ENCODE data around the gene NTM.

NTM gene

DNA sequence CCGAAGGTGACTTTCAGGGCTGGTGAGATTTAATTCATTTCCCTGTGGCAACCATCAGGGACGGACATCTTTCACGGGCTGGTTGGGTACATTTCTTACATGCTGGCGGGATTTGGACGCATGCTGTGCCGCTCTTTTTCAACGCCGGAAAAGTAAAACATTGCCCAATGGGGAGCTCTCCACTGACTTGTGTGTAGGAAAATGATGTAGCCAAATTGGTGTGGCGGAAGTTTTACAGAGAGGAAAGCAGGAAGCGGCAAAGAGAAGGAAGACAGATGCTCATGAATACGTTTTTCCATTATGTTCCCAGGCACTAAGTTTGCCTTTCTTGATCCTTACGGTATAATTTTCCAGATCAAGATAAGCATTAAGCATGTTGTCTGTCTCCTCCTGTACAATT lies 375.8 kb downstream of the NTM start:
- H3K9ac ChIP-seq (ENCODE audit: low read depth, low read length), result no peak overlapping the region
- no peaks in the 10 kb centered on the region for H3K4me1 ChIP-seq (ENCODE audit: control insufficient read depth, insufficient read depth, low read length)
- H3K36me3 ChIP-seq (ENCODE audit: control insufficient read depth, insufficient read depth, low read length), result no peaks in the 10 kb centered on the region

DNA sequence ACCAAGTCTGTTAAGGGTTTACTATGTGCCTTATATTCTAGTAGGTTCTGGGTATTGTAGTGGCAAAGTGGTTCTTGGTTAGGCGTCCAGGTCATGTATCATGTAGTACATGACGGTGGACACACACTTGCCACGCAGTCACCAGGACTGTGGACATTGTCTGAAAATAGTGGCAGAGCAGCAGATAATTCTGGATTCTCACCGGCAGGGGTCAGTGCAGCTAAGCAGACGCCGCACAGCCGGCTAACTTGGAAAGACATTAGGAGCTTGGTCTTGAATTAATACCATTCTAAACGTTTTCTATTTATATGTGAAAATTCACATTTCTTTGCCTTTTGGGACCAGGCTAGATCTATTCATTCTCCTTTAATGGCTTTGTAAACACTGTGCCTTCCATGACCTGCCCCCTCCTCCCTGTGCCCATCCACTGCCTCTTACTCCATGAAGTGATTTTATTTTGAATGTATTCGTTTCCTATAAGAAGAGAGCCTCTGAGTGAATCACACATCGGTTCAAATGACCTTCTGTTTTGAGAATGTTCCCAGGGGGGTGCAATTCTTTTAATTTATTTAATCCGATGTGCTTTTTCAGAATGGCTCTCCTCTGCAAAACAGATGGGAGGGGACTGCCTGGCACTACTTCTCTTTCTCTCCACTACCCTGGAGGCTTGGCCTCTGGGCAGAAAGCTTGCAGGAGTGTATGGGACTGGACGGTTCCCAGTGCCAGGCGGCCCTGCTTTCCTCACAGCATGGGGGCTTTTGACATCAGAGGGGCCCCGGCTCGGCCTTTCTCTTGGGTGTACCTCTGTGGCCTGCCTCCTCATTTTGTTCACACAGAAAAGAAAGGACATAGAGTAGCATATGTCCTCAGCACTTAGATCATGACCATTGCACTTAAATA lies 378.0 kb downstream of the NTM start:
- H3K9ac ChIP-seq (ENCODE audit: low read depth, low read length), result no peak overlapping the region
- H3K4me3 ChIP-seq (ENCODE audit: low read depth, low read length), result no peak overlapping the region
- H3K27me3 ChIP-seq (ENCODE audit: control insufficient read depth, insufficient read depth, low read length), result no peaks in the 10 kb centered on the region
- no peaks in the 10 kb centered on the region for H3K9me3 ChIP-seq (ENCODE audit: control insufficient read depth, insufficient read depth, low read length)
- H3K36me3 ChIP-seq (ENCODE audit: control insufficient read depth, insufficient read depth, low read length), result no peaks in the 10 kb centered on the region
- H3K4me1 ChIP-seq (ENCODE audit: control insufficient read depth, insufficient read depth, low read length), result no peaks in the 10 kb centered on the region

More for the DNA sequence above, 375.8 kb downstream of the NTM start:
- Histone ChIP-seq H3K9me3 (ENCODE audit: control insufficient read depth, insufficient read depth, low read length) (no peaks in the 10 kb centered on the region), H3K4me3 (ENCODE audit: low read depth, low read length) (no peak overlapping the region), H3K27me3 (ENCODE audit: control insufficient read depth, insufficient read depth, low read length) (no peaks in the 10 kb centered on the region)

DNA sequence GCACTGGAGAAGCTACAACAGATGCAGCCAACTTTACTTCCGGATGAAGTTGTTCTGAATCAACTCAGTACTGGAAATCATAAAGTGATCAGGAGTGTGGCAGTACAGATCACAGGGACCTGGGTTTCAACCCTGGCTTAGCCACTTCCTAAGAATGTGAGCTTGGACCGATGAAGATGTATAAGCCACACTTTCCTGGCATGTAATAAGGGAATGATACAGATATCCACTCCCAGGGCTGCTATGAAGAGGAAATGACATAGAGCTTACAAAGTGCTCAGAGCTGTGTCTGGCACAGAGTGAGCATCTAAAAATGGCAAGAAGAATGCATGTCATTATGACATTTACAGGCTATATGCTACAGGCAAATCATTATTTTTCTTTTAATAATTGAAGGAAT lies 378.7 kb downstream of the NTM start:
- Histone ChIP-seq H3K4me3 (ENCODE audit: low read depth, low read length) (no peak overlapping the region), H3K27me3 (ENCODE audit: control insufficient read depth, insufficient read depth, low read length) (no peaks in the 10 kb centered on the region), H3K4me1 (ENCODE audit: control insufficient read depth, insufficient read depth, low read length) (no peaks in the 10 kb centered on the region), H3K36me3 (ENCODE audit: control insufficient read depth, insufficient read depth, low read length) (no peaks in the 10 kb centered on the region), H3K9ac (ENCODE audit: low read depth, low read length) (no peak overlapping the region), H3K9me3 (ENCODE audit: control insufficient read depth, insufficient read depth, low read length) (no peaks in the 10 kb centered on the region)

DNA sequence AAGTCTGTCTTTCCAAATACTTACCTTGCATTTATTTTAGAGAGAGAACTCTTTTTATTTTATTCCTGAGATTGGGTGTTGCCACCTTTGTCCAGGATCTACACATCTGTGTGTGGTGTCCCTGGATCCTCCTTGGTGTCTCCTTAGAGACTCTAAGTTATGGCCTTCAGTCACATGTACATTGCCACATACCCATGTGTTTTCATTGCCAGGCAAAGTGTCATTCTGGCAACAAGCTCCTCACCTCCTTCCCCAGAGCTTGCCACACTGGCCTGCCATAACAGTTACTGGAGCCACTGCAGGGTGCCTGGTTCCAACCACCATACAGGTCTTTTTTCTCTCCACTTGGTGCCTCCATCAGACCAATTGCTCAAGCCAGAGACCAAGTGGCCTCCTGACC lies 379.7 kb downstream of the NTM start:
- no peak overlapping the region for H3K9ac ChIP-seq (ENCODE audit: low read depth, low read length)
- no peak overlapping the region for H3K4me3 ChIP-seq (ENCODE audit: low read depth, low read length)
- H3K4me1 ChIP-seq (ENCODE audit: control insufficient read depth, insufficient read depth, low read length), result no peaks in the 10 kb centered on the region
- H3K9me3 ChIP-seq (ENCODE audit: control insufficient read depth, insufficient read depth, low read length), result no peaks in the 10 kb centered on the region
- no peaks in the 10 kb centered on the region for H3K27me3 ChIP-seq (ENCODE audit: control insufficient read depth, insufficient read depth, low read length)
- H3K36me3 ChIP-seq (ENCODE audit: control insufficient read depth, insufficient read depth, low read length), result no peaks in the 10 kb centered on the region

DNA sequence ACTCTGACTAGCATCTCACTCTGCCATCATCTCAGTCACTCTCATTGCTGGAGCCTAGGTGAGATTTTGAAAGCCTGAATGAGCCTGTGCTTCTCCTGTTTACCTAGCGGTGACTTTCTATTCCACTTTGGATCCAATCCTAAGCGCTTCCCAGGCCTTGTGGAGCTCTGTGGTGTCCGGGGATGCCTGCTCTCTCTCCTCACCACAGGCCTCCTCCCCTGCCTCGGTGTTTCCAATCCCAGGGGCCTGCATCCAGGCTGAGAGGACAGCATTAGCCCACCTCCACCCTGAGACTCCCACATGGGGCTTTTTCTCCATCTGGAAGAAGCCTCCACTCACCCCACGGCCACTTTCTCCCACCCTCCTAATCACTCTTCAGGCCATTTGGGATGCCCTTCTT lies 380.3 kb downstream of the NTM start:
- no peaks in the 10 kb centered on the region for H3K4me1 ChIP-seq (ENCODE audit: control insufficient read depth, insufficient read depth, low read length)
- no peak overlapping the region for H3K9ac ChIP-seq (ENCODE audit: low read depth, low read length)
- H3K27me3 ChIP-seq (ENCODE audit: control insufficient read depth, insufficient read depth, low read length), result no peaks in the 10 kb centered on the region
- no peak overlapping the region for H3K4me3 ChIP-seq (ENCODE audit: low read depth, low read length)
- H3K36me3 ChIP-seq (ENCODE audit: control insufficient read depth, insufficient read depth, low read length), result no peaks in the 10 kb centered on the region
- no peaks in the 10 kb centered on the region for H3K9me3 ChIP-seq (ENCODE audit: control insufficient read depth, insufficient read depth, low read length)

DNA sequence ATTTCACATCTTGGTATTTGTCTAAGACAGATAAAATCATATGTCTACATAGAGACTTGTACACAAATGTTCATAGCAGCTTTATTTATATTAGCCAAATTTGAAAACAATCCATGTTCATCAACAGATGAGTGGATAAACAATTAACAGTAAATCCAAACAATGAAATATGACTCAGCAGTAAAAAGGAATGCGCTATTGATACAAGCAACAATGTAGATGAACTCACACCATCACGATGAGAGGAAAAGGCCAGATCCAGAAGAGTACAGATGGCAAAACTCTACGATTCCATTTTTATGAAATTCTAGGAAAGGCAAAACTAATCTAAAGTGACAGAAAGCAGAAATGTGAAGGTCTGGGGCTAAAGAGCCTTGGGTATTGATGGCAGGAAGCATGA lies 384.3 kb downstream of the NTM start:
- H3K36me3 ChIP-seq (ENCODE audit: control insufficient read depth, insufficient read depth, low read length), result no peaks in the 10 kb centered on the region
- H3K4me1 ChIP-seq (ENCODE audit: control insufficient read depth, insufficient read depth, low read length), result no peaks in the 10 kb centered on the region
- H3K9me3 ChIP-seq (ENCODE audit: control insufficient read depth, insufficient read depth, low read length), result no peaks in the 10 kb centered on the region
- no peaks in the 10 kb centered on the region for H3K27me3 ChIP-seq (ENCODE audit: control insufficient read depth, insufficient read depth, low read length)
- H3K9ac ChIP-seq (ENCODE audit: low read depth, low read length), result no peak overlapping the region
- H3K4me3 ChIP-seq (ENCODE audit: low read depth, low read length), result no peak overlapping the region

DNA sequence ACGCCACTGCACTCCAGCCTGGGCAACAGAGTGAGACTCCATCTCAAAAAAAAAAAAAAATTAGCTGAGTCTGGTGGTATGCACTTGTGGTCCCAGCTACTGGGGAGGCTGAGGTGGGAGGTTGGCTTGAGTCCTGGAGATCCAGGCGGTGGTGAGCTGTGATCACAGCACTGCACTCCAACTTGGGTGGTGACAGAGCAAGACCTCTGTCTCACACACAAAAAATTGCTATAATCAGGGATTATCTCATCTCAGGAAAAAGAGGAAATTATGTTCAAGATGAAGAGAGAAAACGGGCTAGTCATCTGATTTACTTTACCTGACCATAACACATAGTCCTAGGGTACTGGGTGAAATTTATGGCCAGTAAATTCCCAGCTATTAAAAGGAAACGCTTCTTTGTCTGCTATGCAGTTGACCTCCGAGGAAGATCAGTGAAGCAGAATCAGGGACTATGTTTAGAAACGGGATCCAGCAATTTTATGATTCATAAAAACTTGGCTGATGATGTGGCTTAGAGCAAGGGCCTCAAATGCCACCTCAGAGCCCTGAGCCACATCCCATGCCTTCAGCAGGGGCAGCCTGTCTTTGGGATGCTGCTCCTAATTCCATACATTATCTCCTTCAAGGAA lies 386.2 kb downstream of the NTM start:
- no peaks in the 10 kb centered on the region for H3K27me3 ChIP-seq (ENCODE audit: control insufficient read depth, insufficient read depth, low read length)
- H3K9ac ChIP-seq (ENCODE audit: low read depth, low read length), result no peak overlapping the region
- H3K4me3 ChIP-seq (ENCODE audit: low read depth, low read length), result no peak overlapping the region
- H3K36me3 ChIP-seq (ENCODE audit: control insufficient read depth, insufficient read depth, low read length), result no peaks in the 10 kb centered on the region
- H3K4me1 ChIP-seq (ENCODE audit: control insufficient read depth, insufficient read depth, low read length), result no peaks in the 10 kb centered on the region
- H3K9me3 ChIP-seq (ENCODE audit: control insufficient read depth, insufficient read depth, low read length), result no peaks in the 10 kb centered on the region

DNA sequence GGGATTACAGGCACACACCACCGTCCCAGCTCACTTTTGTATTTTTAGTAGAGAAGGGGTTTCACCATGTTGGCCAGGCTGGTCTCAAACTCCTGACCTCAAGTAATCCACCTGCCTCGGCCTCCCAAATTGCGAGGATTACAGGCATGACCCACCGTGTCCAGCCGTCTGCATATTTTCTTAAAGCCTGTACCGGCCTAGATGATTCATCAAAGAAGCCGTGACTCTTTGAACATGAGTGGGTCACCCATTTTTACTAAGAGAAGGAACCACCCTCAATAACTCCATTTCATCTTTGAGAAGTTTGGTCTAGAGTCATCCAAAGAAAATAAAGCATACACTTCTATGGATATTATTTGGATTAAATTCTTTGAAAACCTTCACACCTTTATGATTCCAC lies 388.3 kb downstream of the NTM start:
- H3K4me3 ChIP-seq (ENCODE audit: low read depth, low read length), result no peak overlapping the region
- H3K27me3 ChIP-seq (ENCODE audit: control insufficient read depth, insufficient read depth, low read length), result no peaks in the 10 kb centered on the region
- no peaks in the 10 kb centered on the region for H3K9me3 ChIP-seq (ENCODE audit: control insufficient read depth, insufficient read depth, low read length)
- H3K4me1 ChIP-seq (ENCODE audit: control insufficient read depth, insufficient read depth, low read length), result no peaks in the 10 kb centered on the region
- H3K9ac ChIP-seq (ENCODE audit: low read depth, low read length), result no peak overlapping the region
- no peaks in the 10 kb centered on the region for H3K36me3 ChIP-seq (ENCODE audit: control insufficient read depth, insufficient read depth, low read length)

DNA sequence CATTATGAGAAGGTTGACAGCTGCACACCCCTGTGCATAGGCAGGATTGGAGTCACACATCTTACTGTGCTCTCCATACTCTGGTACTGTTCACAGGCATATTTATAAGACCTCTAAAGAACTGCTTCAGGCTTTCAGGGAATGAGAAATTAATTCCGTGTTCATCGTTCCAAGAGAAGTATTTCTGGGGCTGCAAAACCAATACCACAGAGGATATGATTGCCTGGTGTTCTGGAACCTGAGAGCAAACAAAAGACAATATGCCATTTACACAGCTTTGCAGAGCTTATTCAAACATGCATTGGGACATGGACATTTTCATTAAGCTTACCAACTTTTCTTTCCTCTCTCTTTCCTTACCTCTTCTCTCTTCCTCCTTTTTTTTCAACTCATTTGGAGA lies 388.7 kb downstream of the NTM start:
- Histone ChIP-seq H3K9me3 (ENCODE audit: control insufficient read depth, insufficient read depth, low read length) (no peaks in the 10 kb centered on the region), H3K4me1 (ENCODE audit: control insufficient read depth, insufficient read depth, low read length) (no peaks in the 10 kb centered on the region), H3K9ac (ENCODE audit: low read depth, low read length) (no peak overlapping the region), H3K4me3 (ENCODE audit: low read depth, low read length) (no peak overlapping the region), H3K27me3 (ENCODE audit: control insufficient read depth, insufficient read depth, low read length) (no peaks in the 10 kb centered on the region), H3K36me3 (ENCODE audit: control insufficient read depth, insufficient read depth, low read length) (no peaks in the 10 kb centered on the region)

DNA sequence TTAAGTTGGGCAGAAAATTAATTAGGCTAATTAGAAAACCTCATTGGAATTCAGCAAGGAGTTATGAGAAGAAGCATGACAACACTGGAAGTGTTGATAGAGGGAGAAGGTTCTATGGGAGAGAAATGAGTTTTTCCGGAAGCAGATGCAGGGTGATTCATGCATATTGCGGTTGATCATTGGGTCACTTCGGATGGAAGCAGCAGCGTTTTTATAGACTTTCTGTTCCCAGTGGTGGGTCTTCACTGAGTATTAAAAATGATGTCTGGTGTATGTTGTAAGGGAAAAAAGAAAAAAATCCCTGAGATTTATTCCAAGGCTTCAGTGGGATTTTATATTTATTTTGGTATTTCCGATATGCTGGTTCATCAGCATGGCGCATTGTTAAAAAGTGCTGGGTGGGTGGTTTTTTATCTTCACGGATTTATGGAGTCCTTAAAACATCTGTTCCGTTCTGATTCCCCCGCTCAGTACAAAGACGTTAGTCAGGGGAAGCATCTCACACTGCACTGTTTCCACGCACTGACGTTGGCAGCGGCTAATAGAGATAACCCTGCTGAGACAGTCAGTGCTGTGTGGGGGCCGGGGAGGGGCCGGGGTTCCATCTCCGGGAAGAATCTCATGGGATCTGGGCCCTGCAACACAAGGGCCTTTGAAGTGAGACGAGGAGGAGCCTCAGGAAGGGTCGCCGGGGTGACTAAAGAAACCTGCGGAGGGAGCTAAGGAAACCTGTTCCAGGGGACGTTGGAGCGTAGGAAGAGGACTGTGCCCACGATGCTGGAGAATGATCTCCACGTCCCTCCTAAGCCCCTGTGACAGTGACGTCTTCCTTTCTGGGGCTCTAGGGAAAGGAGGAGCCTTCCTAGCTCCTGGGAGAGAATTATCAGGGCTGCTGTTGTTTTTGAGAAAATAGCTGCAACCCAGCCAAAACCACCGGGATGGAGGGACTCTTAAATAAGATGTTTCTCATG lies 390.0 kb downstream of the NTM start:
- no peaks in the 10 kb centered on the region for H3K36me3 ChIP-seq (ENCODE audit: control insufficient read depth, insufficient read depth, low read length)
- H3K9me3 ChIP-seq (ENCODE audit: control insufficient read depth, insufficient read depth, low read length), result no peaks in the 10 kb centered on the region
- no peaks in the 10 kb centered on the region for H3K27me3 ChIP-seq (ENCODE audit: control insufficient read depth, insufficient read depth, low read length)
- H3K4me1 ChIP-seq (ENCODE audit: control insufficient read depth, insufficient read depth, low read length), result no peaks in the 10 kb centered on the region
- H3K9ac ChIP-seq (ENCODE audit: low read depth, low read length), result no peak overlapping the region
- no peak overlapping the region for H3K4me3 ChIP-seq (ENCODE audit: low read depth, low read length)

DNA sequence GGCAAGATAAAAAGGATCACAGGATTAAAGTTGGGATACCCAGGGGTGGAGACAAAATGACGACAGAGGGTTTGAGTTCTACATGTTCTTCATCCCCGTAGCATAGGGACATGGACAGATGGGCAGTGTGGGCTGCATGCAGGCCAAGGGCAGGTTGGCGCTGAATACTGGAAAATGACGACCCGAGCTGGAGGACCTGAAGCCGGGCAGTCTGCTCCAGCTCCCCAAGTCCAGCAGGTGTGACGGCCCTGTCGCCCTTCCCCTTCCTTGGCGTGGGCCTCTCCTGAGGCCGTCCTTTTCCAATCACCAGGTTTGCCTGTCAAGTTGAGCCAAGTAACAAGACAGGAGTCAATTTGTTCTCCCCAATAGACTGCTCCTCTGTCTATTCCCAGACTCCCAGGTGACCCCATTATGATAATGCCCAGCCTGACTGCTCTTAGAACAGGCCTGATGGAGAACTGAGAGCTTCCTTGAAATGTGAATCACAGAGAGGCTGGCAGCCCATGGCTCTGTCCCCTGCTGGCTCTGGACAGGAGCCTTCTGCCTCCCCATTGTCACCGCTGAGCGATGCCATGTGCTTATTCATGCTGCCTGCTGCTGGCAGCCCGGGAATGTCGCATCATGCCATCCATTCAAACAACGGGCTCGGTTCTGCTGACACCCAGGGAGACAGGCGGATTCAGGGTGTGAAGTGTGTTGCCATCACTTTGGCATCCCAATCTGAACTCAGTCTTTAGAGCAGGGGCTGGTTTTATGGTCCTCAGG lies 392.1 kb downstream of the NTM start:
- Histone ChIP-seq H3K4me1 (ENCODE audit: control insufficient read depth, insufficient read depth, low read length) (no peaks in the 10 kb centered on the region), H3K36me3 (ENCODE audit: control insufficient read depth, insufficient read depth, low read length) (no peaks in the 10 kb centered on the region), H3K4me3 (ENCODE audit: low read depth, low read length) (no peak overlapping the region), H3K9ac (ENCODE audit: low read depth, low read length) (no peak overlapping the region), H3K9me3 (ENCODE audit: control insufficient read depth, insufficient read depth, low read length) (no peaks in the 10 kb centered on the region), H3K27me3 (ENCODE audit: control insufficient read depth, insufficient read depth, low read length) (no peaks in the 10 kb centered on the region)
